ENCODE data around the gene HOMER2.
"Not testable (repeated sequence)": the region's sequence is repeated elsewhere in the genome, so short reads cannot be mapped to it uniquely, and the experiment has no call there.

Gene HOMER2

GRCh38 chr15:82874267-82874666 lies 78.3 kb downstream of the HOMER2 start:
- no peak for TF ChIP-seq CTCF (IDR thresholded peaks at IDR 0.05; ENCODE audit: insufficient read depth, low read length, poor library complexity, severe bottlenecking)
- Histone ChIP-seq H3K4me3 (replicated peaks; ENCODE audit: low read depth, low read length) (no peak overlapping the region), H3K36me3 (ENCODE audit: control insufficient read depth, insufficient read depth, low read length) (no peaks in the 10 kb centered on the region), H3K27me3 (replicated peaks; ENCODE audit: control insufficient read depth, insufficient read depth, low read length) (no peaks in the 10 kb centered on the region)
- no peak for DNase-seq (ENCODE audit: extremely low read depth, insufficient read length)

GRCh38 chr15:82873000-82873680 lies 79.4 kb downstream of the HOMER2 start:
- no peaks in the 10 kb centered on the region for H3K27me3 ChIP-seq (replicated peaks; ENCODE audit: control insufficient read depth, insufficient read depth, low read length)
- DNase-seq (ENCODE audit: extremely low read depth, insufficient read length), result no peak
- H3K4me3 ChIP-seq (replicated peaks; ENCODE audit: low read depth, low read length), result no peak overlapping the region
- no peak for TF ChIP-seq CTCF (IDR thresholded peaks at IDR 0.05; ENCODE audit: insufficient read depth, low read length, poor library complexity, severe bottlenecking)
- H3K36me3 ChIP-seq (ENCODE audit: control insufficient read depth, insufficient read depth, low read length), result no peaks in the 10 kb centered on the region

GRCh38 chr15:82871832-82872484 lies 80.6 kb downstream of the HOMER2 start:
- H3K27me3 ChIP-seq (replicated peaks; ENCODE audit: control insufficient read depth, insufficient read depth, low read length), result no peaks in the 10 kb centered on the region
- H3K36me3 ChIP-seq (ENCODE audit: control insufficient read depth, insufficient read depth, low read length), result no peaks in the 10 kb centered on the region
- DNase-seq (ENCODE audit: extremely low read depth, insufficient read length), result no peak
- no peak for TF ChIP-seq CTCF (IDR thresholded peaks at IDR 0.05; ENCODE audit: insufficient read depth, low read length, poor library complexity, severe bottlenecking)
- no peak overlapping the region for H3K4me3 ChIP-seq (replicated peaks; ENCODE audit: low read depth, low read length)

GRCh38 chr15:82871358-82871757 lies 81.2 kb downstream of the HOMER2 start:
- TF ChIP-seq CTCF (IDR thresholded peaks at IDR 0.05; ENCODE audit: insufficient read depth, low read length, poor library complexity, severe bottlenecking), result no peak
- no peak for DNase-seq (ENCODE audit: extremely low read depth, insufficient read length)
- Histone ChIP-seq H3K4me3 (replicated peaks; ENCODE audit: low read depth, low read length) (no peak overlapping the region), H3K27me3 (replicated peaks; ENCODE audit: control insufficient read depth, insufficient read depth, low read length) (no peaks in the 10 kb centered on the region), H3K36me3 (ENCODE audit: control insufficient read depth, insufficient read depth, low read length) (no peaks in the 10 kb centered on the region)

DNA sequence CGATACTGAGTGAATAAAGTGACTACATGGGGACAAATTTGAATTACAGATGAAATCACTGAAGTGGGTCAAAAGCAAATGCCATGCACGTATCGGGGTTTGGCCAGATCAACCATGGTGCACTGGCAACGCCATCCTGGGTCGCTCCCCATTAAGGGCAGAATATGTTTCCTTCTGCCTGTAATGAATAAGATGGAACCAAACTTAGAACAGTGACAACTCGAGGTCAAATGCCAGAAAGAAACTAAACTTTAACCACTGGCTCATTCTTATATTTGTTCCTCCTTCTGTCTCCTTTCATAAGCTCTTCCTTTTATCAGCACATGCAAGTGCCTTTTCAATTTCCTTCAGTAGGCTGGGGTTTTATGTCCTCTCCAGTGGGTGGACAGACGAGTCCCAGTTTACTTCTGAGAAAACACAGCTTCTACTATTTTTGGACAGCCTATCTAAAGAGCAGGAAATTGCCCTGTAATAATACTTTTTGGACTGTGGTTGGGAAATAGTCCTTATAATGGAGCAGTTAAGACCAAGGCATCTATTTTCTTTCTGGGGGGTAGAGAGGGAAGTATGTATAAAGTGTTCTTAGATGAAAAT lies 81.7 kb downstream of the HOMER2 start:
- no peak for TF ChIP-seq CTCF (IDR thresholded peaks at IDR 0.05; ENCODE audit: insufficient read depth, low read length, poor library complexity, severe bottlenecking)
- Histone ChIP-seq H3K36me3 (ENCODE audit: control insufficient read depth, insufficient read depth, low read length) (no peaks in the 10 kb centered on the region), H3K4me3 (replicated peaks; ENCODE audit: low read depth, low read length) (no peak overlapping the region), H3K27me3 (replicated peaks; ENCODE audit: control insufficient read depth, insufficient read depth, low read length) (no peaks in the 10 kb centered on the region)
- DNase-seq (ENCODE audit: extremely low read depth, insufficient read length), result no peak

DNA sequence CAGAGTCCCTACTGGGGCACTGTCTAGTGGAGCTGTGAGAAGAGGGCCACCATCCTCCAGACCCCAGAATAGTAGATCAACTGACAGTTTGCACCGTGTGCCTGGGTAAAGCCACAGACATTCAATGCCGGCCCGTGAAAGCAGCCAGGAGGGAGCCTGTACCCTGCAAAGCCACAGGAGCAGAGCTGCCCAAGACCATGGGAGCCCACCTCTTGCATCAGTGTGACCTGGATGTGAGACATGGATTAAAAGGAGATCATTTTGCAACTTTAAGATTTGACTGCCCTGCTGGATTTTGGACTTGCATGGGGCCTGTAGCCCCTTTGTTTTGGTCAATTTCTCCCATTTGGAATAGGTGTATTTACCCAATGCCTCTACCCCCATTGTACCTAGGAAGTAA lies 86.5 kb downstream of the HOMER2 start:
- DNase-seq (ENCODE audit: extremely low read depth, insufficient read length); H3K4me3 ChIP-seq (replicated peaks; ENCODE audit: low read depth, low read length); H3K36me3 ChIP-seq (ENCODE audit: control insufficient read depth, insufficient read depth, low read length); H3K27me3 ChIP-seq (replicated peaks; ENCODE audit: control insufficient read depth, insufficient read depth, low read length): not testable (repeated sequence)

DNA sequence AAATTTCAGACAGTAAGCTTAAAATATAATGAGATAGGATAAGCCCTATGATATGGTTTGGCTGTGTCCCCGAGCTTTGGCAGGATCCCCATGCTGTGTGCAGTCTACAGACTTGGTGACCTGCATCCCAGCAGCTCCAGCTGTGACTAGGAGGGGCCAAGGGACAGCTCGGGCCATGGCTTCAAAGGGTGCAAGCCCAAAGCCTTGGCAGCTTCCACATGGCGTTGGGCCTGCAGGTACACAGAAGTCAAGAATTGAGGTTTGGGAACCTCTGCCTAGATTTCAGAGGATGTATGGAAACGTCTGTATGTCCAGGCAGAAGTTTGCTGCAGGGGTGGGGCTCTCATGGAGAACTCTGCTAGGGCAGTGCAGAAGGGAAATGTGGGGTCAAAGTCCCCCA lies 86.9 kb downstream of the HOMER2 start:
- DNase-seq (ENCODE audit: extremely low read depth, insufficient read length); H3K27me3 ChIP-seq (replicated peaks; ENCODE audit: control insufficient read depth, insufficient read depth, low read length); H3K36me3 ChIP-seq (ENCODE audit: control insufficient read depth, insufficient read depth, low read length); H3K4me3 ChIP-seq (replicated peaks; ENCODE audit: low read depth, low read length): not testable (repeated sequence)
